ENCODE measurements around the gene CASZ1.

DNA sequence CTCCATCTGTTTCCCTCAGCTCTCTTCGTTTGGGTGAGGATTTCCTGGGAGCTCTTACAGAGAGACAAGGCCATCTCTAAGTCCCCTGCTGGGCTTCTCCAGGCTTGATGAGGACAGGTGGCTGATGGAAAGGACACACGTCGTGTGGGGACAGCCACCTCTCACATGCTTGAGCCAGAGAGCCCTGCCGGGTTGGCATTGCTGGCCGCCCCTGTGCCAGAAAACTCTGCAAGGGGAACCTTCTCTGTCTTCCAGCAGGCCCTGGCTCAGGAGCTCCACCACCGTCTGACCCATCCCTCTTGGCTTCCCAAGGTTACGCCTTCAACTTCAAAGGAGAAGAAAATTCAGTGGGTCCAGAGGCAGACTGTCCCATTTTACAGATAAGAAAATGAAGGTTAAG, 82.8 kb downstream of the CASZ1 start:
- no peak for TF ChIP-seq TEAD4 (IDR thresholded peaks at IDR 0.05)
- no peak for TF ChIP-seq YY1 (IDR thresholded peaks at IDR 0.05; ENCODE audit: low read depth)
- no peak for TF ChIP-seq CREB1 (IDR thresholded peaks at IDR 0.05; ENCODE audit: low read depth)
- TF ChIP-seq EGR1 (IDR thresholded peaks at IDR 0.05) = no peak
- no peak for TF ChIP-seq RAD21 (IDR thresholded peaks at IDR 0.05; ENCODE audit: low read depth)
- TF ChIP-seq, protein P1, sequence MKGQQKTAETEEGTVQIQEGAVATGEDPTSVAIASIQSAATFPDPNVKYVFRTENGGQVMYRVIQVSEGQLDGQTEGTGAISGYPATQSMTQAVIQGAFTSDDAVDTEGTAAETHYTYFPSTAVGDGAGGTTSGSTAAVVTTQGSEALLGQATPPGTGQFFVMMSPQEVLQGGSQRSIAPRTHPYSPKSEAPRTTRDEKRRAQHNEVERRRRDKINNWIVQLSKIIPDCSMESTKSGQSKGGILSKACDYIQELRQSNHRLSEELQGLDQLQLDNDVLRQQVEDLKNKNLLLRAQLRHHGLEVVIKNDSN (IDR thresholded peaks at IDR 0.05) = no peak

Measured in Ishikawa (cell line).